ENCODE data around the gene FOXL3. TPM values are rescaled to one million over a fixed set of nuclear protein-coding genes. Genes with fewer than 3 reads are reported as not detected.
A peak's percentile ranks its signal among the peaks of the same experiment; 100 is the strongest.

Gene FOXL3
- total RNA-seq, 6 experiments from 2014 or later, result not detected

DNA sequence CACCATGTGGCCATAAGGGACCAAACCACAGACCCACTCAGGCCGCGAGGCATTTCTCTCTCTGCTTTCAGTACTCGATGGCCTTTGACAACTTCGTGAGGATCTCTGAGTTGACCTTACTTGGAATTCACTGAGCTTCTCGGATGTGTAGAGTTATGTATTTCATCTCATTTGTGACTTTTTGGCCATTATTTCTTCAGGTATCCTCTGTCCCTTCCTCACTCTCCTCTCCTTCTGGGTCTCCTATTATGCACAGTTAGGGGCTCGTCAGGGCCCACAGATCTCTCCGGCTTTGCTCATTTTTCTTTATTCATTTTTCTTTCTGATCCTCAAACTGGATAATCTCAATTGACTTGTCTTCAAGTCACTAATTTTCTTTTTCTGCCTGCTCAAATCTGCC lies 16.6 kb upstream of the FOXL3 start:
- no peak overlapping the region for H3K27ac ChIP-seq
- DNase-seq, result no peak
- intact Hi-C loops (cut with DNase I), result no loop called here
- H3K4me3 ChIP-seq, result no peak overlapping the region
- no peaks in the 10 kb centered on the region for H3K4me1 ChIP-seq
- no peaks in the 10 kb centered on the region for H3K9me3 ChIP-seq
- WGBS (ENCODE audit: insufficient coverage, low coverage, low lambda C conversion rate, missing lambda C conversion rate), result 92% methylated on average over 7 of the region's 7 CpGs
- H3K36me3 ChIP-seq, result no peaks in the 10 kb centered on the region
- no peaks in the 10 kb centered on the region for H3K27me3 ChIP-seq
- no peak for ATAC-seq
- TF ChIP-seq, protein P1, sequence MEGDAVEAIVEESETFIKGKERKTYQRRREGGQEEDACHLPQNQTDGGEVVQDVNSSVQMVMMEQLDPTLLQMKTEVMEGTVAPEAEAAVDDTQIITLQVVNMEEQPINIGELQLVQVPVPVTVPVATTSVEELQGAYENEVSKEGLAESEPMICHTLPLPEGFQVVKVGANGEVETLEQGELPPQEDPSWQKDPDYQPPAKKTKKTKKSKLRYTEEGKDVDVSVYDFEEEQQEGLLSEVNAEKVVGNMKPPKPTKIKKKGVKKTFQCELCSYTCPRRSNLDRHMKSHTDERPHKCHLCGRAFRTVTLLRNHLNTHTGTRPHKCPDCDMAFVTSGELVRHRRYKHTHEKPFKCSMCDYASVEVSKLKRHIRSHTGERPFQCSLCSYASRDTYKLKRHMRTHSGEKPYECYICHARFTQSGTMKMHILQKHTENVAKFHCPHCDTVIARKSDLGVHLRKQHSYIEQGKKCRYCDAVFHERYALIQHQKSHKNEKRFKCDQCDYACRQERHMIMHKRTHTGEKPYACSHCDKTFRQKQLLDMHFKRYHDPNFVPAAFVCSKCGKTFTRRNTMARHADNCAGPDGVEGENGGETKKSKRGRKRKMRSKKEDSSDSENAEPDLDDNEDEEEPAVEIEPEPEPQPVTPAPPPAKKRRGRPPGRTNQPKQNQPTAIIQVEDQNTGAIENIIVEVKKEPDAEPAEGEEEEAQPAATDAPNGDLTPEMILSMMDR (IDR thresholded peaks at IDR 0.05), result no peak
- TF ChIP-seq POLR2A (IDR thresholded peaks at IDR 0.05), result no peak

DNA sequence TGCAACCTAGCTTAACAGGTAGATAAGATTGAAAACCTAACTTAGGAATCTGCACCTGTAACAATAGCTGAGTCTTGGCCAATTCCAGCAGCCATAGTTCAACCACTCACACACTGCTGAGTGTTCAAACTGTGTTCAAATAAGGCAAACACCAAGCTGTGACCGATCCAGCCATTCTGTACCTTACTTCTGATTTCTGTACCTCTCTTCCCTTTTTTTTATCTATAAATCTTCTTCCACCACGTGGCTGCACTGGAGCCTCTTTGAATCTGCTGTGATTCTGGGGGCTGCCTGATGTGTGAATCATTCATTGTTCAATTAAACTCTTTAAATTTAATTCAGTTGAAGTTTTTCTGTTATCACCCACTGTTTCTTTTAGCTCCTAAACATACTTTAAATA lies 15.7 kb upstream of the FOXL3 start:
- Histone ChIP-seq H3K36me3 (no peaks in the 10 kb centered on the region), H3K27me3 (no peaks in the 10 kb centered on the region), H3K27ac (no peak overlapping the region), H3K4me1 (no peaks in the 10 kb centered on the region), H3K9me3 (no peaks in the 10 kb centered on the region), H3K4me3 (no peak overlapping the region)
- ATAC-seq (no peak), DNase-seq (no peak)
- no peak for TF ChIP-seq POLR2A (IDR thresholded peaks at IDR 0.05)
- TF ChIP-seq, protein P1 (IDR thresholded peaks at IDR 0.05), result no peak
- intact Hi-C loops (cut with DNase I), result no loop called here
- WGBS (ENCODE audit: insufficient coverage, low coverage, low lambda C conversion rate, missing lambda C conversion rate), result 41% methylated on average over 2 of the region's 2 CpGs

DNA sequence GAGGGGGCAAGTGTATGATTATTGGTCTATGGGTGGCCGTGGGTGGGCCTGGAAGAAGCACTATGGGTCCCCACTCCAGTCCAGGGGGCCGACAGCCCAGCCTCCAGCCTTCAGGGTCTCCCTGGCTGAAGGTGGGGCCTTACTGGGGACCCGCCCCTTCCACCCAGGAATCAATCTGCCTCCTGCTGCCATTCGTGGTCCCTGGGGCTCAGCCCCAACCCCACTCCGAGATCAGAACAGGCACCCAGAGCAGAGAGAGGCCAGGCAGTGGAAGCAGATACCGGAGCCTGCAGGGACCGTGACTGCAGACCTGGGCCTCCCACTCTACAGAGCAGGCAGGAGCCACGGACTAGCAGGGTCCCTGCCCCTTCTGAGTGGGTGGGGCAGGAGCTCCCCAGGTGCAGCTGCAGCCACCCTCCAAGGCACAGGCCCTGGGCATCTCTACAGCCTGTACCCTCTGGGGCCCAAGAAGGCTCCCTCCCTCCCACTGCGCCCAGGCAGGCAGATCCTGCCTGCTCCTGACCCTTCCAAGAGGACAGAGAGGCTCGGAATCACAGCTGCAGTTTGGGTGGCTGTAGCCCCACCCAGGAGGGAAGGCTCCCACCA lies 13.6 kb upstream of the FOXL3 start:
- ATAC-seq (peak in 1 of 4 donors; percentile 33), DNase-seq (peak in 1 of 3 donors; percentile 31)
- H3K27ac ChIP-seq, result no peak overlapping the region
- H3K4me1 ChIP-seq, result no peaks in the 10 kb centered on the region
- H3K27me3 ChIP-seq, result no peaks in the 10 kb centered on the region
- H3K9me3 ChIP-seq, result no peaks in the 10 kb centered on the region
- TF ChIP-seq, protein P1 (IDR thresholded peaks at IDR 0.05), result no peak
- TF ChIP-seq POLR2A (IDR thresholded peaks at IDR 0.05), result no peak
- intact Hi-C loops (cut with DNase I), result no loop called here
- WGBS (ENCODE audit: insufficient coverage, low coverage, low lambda C conversion rate, missing lambda C conversion rate), result 63% methylated on average over 2 of the region's 10 CpGs
- no peaks in the 10 kb centered on the region for H3K36me3 ChIP-seq
- H3K4me3 ChIP-seq, result no peak overlapping the region

- 86% methylated on average over 4 of the region's 4 CpGs for WGBS (ENCODE audit: insufficient coverage, low coverage, low lambda C conversion rate, missing lambda C conversion rate)
These were observed 12.7 kb upstream of the FOXL3 start for GRCh38 chr7:277228-277627.

More at GRCh38 chr7:277228-277627, 12.7 kb upstream of the FOXL3 start:
- Histone ChIP-seq H3K4me3 (no peak overlapping the region), H3K27me3 (no peaks in the 10 kb centered on the region), H3K4me1 (no peaks in the 10 kb centered on the region), H3K27ac (no peak overlapping the region), H3K36me3 (no peaks in the 10 kb centered on the region), H3K9me3 (no peaks in the 10 kb centered on the region)
- no peak for ATAC-seq
- no peak for DNase-seq
- TF ChIP-seq POLR2A (IDR thresholded peaks at IDR 0.05), result no peak
- TF ChIP-seq, protein P1 (IDR thresholded peaks at IDR 0.05), result no peak
- intact Hi-C loops (cut with DNase I), result no loop called here

All from right lobe of liver (tissue), 6 donors.